Mucosa of descending colon (tissue), 3 donors: ENCODE results near the gene CNOT6L. TPM values are rescaled to one million over a fixed set of nuclear protein-coding genes. Genes with fewer than 3 reads are reported as not detected.

Experiments
- ATAC-seq: fragments of 200-7000 bp; cut with Tn5 transposase; one replicate; pipeline ENCODE4 v1.9.1; 2020; ENCODE audit warnings: mild to moderate bottlenecking, moderate library complexity
- DNase-seq, 3 donors: peaks; one replicate each; pipeline ENCODE4 v3.0.0-alpha.2; 2020
- H3K36me3 ChIP-seq: fragments of 200-600 bp; one replicate; pipeline ENCODE4 v1.8.0; 2021; ENCODE audit warnings: low read depth, mild to moderate bottlenecking
- H3K4me1 ChIP-seq: fragments of 200-600 bp; one replicate; pipeline ENCODE4 v1.8.0; 2021; ENCODE audit warnings: low read depth, mild to moderate bottlenecking
- H3K4me3 ChIP-seq: fragments of 200-600 bp; one replicate; pipeline ENCODE4 v1.8.0; 2021; ENCODE audit warnings: mild to moderate bottlenecking
- H3K9me3 ChIP-seq: fragments of 200-600 bp; one replicate; pipeline ENCODE4 v1.8.0; 2021; ENCODE audit warnings: mild to moderate bottlenecking
- intact Hi-C, 2 donors: fragments of 100-400 bp; cut with DNase I in 1 of 2; cut with micrococcal nuclease in 1 of 2; formaldehyde crosslinking; loops; one replicate each; pipeline versions ENCODE4 v1.11.0 to v1.11.1; 2022; cut with DNase I, micrococcal nuclease
- total RNA-seq, 3 donors: library from RNA; stranded (reverse); fragmentation: NEBNext Ultra II Directional in 2 of 3; extraction: Animal tissue kit (Norgen Biotek cat#: 25700) in 2 of 3; gene quantifications; one replicate each; pipeline versions ENCODE4 v1.2.1 to v1.2.4, GENCODE V29; 2021 to 2023
- TF ChIP-seq, protein P1 (sequence below): fragments of 200-600 bp; IDR thresholded peaks from one replicate; pipeline ENCODE4 v1.8.0; 2022; ENCODE audit warnings: antibody characterized with exemption, mild to moderate bottlenecking
- donor health status: DM: no; HTN: no; CAD: no; lungs with moderate emphysema.
- donor health status: DM: no; HTN: no; CAD: no.
- donor health status: DM: no; HTN: yes; CAD: no.

Gene CNOT6L
- total RNA-seq, 3 donors from 2014 or later, result 38.5 to 51.0 (median 42.7) TPM

- ATAC-seq, result no peak
- no peak for DNase-seq
- TF ChIP-seq, protein P1, sequence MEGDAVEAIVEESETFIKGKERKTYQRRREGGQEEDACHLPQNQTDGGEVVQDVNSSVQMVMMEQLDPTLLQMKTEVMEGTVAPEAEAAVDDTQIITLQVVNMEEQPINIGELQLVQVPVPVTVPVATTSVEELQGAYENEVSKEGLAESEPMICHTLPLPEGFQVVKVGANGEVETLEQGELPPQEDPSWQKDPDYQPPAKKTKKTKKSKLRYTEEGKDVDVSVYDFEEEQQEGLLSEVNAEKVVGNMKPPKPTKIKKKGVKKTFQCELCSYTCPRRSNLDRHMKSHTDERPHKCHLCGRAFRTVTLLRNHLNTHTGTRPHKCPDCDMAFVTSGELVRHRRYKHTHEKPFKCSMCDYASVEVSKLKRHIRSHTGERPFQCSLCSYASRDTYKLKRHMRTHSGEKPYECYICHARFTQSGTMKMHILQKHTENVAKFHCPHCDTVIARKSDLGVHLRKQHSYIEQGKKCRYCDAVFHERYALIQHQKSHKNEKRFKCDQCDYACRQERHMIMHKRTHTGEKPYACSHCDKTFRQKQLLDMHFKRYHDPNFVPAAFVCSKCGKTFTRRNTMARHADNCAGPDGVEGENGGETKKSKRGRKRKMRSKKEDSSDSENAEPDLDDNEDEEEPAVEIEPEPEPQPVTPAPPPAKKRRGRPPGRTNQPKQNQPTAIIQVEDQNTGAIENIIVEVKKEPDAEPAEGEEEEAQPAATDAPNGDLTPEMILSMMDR, result no peak
- H3K4me3 ChIP-seq, result no peak overlapping the region
- intact Hi-C loops, result no loop called here
- no peaks in the 10 kb centered on the region for H3K4me1 ChIP-seq
- H3K36me3 ChIP-seq, result no peaks in the 10 kb centered on the region
- H3K9me3 ChIP-seq, result no peaks in the 10 kb centered on the region
Measured at GRCh38 chr4:77676842-77677241, 142.3 kb downstream of the CNOT6L start.

DNA sequence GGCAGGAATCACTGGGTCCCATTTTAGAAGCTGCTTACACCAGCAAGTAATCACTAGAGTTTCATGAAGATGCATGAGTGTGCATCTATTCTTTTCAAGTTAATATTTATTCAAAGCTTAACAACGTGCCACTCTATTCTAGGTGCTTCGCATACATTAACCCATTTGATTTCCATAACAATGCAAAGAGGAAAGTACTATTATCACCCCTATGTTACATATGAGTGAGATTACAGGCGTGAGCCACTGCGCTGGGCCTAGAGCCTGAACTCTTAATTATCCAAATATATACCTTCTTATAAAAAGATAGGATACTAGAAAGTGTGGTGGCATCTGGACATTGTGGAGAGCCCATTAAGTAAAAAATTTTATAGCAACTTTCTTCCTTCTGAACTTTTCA lies 148.1 kb downstream of the CNOT6L start:
- Histone ChIP-seq H3K9me3 (no peaks in the 10 kb centered on the region), H3K36me3 (no peaks in the 10 kb centered on the region), H3K4me3 (no peak overlapping the region), H3K4me1 (no peaks in the 10 kb centered on the region)
- TF ChIP-seq, protein P1, result no peak
- no peak for ATAC-seq
- DNase-seq, result no peak
- intact Hi-C loops, result no loop called here

- peak in 1 of 3 donors; percentile 59 for DNase-seq
- peak; percentile 82 for ATAC-seq
- Histone ChIP-seq H3K4me3 (no peak overlapping the region), H3K4me1 (no peaks in the 10 kb centered on the region), H3K36me3 (no peaks in the 10 kb centered on the region), H3K9me3 (no peaks in the 10 kb centered on the region)
- TF ChIP-seq, protein P1, result no peak
- intact Hi-C loops, result no loop called here
Measured at GRCh38 chr4:77669946-77670590, 149.1 kb downstream of the CNOT6L start.

DNA sequence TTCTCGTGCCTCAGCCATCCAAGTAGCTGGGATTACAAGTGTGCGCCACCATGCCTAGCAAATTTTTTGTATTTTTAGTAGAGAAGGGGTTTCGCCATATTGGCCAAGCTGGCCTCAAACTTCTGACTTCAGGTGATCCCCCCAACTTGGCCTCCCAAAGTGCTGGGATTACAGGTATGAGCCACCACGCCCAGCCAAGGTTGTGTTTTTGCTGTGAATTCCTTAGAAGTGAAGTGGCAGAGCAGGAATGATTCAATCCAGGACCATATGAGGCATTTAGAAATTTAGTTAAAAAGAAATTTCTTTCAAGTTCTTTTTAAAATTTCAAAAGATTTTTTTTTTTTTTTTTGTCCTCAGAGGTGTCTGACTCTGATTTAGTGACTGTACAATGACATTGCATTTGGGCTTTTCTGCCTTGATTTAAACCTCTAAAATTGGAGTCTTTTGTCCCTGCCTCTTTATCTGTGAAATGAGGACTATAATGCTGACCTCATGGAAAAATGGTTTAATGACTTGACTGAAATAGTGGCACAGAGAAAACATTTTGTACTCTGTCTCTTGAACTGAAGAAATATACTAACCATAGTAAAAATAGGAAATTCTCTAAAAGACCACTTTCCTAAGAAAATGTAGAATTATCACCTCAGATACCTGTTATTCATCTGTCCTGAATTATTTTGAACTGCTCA lies 153.6 kb downstream of the CNOT6L start:
- Histone ChIP-seq H3K4me1 (no peaks in the 10 kb centered on the region), H3K9me3 (no peaks in the 10 kb centered on the region), H3K36me3 (no peaks in the 10 kb centered on the region), H3K4me3 (no peak overlapping the region)
- DNase-seq (no peak), ATAC-seq (no peak)
- intact Hi-C loops, result no loop called here
- TF ChIP-seq, protein P1, result no peak

Other genes with a start within 250 kb of the CNOT6L start
- gene CXCL13, start 213.5 kb downstream of the CNOT6L start, total RNA-seq, result under 1 TPM in 2 of 3 donors, not detected in 1; 0.34 to 0.58 TPM
- 10 to 100 TPM; 28.3 to 35.0 (median 29.1) TPM for gene MRPL1, start 43.5 kb upstream of the CNOT6L start, total RNA-seq
- gene FRAS1, start 238.0 kb upstream of the CNOT6L start, total RNA-seq, result 1 to 10 TPM; 1.2 to 9.3 (median 2.2) TPM